Hepatocyte (in vitro differentiated cells): ENCODE measurements around the gene CATSPERE. TPM values are rescaled to one million over a fixed set of nuclear protein-coding genes. Genes with fewer than 3 reads are reported as not detected.

Experiments
- DNase-seq: peaks from one replicate; pipeline ENCODE4 v3.0.0-alpha.2; 2016; ENCODE audit warnings: low spot score
- H2AFZ ChIP-seq: fragments of 200-600 bp; sonication (generic); 2 replicates; pipeline ENCODE4 v1.6.0; 2016; ENCODE audit warnings: antibody characterized with exemption, mild to moderate bottlenecking
- H3K27ac ChIP-seq: fragments of 200-600 bp; sonication (generic); 2 replicates; pipeline ENCODE4 v1.5.1; 2016; ENCODE audit warnings: mild to moderate bottlenecking
- H3K27me3 ChIP-seq: fragments of 200-600 bp; sonication (generic); 2 replicates; pipeline ENCODE4 v1.6.1; 2016
- H3K36me3 ChIP-seq: fragments of 200-600 bp; sonication (generic); replicated peaks from 2 replicates; pipeline ENCODE4 v1.5.1; 2016; ENCODE audit warnings: low read depth; ENCODE audit not compliant: insufficient read depth
- H3K4me1 ChIP-seq: fragments of 200-600 bp; sonication (generic); 2 replicates; pipeline ENCODE4 v1.5.1; 2016; ENCODE audit warnings: mild to moderate bottlenecking, moderate library complexity; ENCODE audit not compliant: insufficient read depth
- H3K4me2 ChIP-seq: fragments of 200-600 bp; sonication (generic); 2 replicates; pipeline ENCODE4 v1.6.0; 2016
- H3K4me3 ChIP-seq: fragments of 200-600 bp; sonication (generic); 2 replicates; pipeline ENCODE4 v1.5.1; 2016; ENCODE audit warnings: mild to moderate bottlenecking
- H3K79me2 ChIP-seq: fragments of 200-600 bp; sonication (generic); 2 replicates; pipeline ENCODE4 v1.6.0; 2017; ENCODE audit warnings: mild to moderate bottlenecking
- H3K9me2 ChIP-seq: fragments of 200-600 bp; sonication (generic); replicated peaks from 2 replicates; pipeline ENCODE4 v1.6.0; 2017; ENCODE audit warnings: mild to moderate bottlenecking; ENCODE audit not compliant: insufficient read depth
- H3K9me3 ChIP-seq: fragments of 200-600 bp; sonication (generic); 2 replicates; pipeline ENCODE4 v1.5.1; 2016; ENCODE audit warnings: low read depth, mild to moderate bottlenecking
- H4K20me1 ChIP-seq: fragments of 200-600 bp; sonication (generic); 2 replicates; pipeline ENCODE4 v1.6.0; 2016; ENCODE audit warnings: mild to moderate bottlenecking; ENCODE audit not compliant: insufficient read depth, poor library complexity, severe bottlenecking
- CTCF ChIP-seq: fragments of 200-600 bp; sonication (generic); IDR thresholded peaks from 2 replicates; pipeline ENCODE4 v1.5.1; 2016; ENCODE audit warnings: antibody characterized with exemption, mild to moderate bottlenecking; ENCODE audit not compliant: poor library complexity
- EZH2 ChIP-seq: fragments of 200-600 bp; sonication (generic); IDR thresholded peaks from 2 replicates; pipeline ENCODE4 v1.6.1; 2016; ENCODE audit warnings: antibody characterized with exemption, mild to moderate bottlenecking, borderline replicate concordance
- EZH2phosphoT487 ChIP-seq: fragments of 200-600 bp; sonication (generic); IDR thresholded peaks from one replicate; pipeline ENCODE4 v1.6.1; 2018; ENCODE audit warnings: antibody characterized with exemption, mild to moderate bottlenecking, low read depth, moderate library complexity; ENCODE audit not compliant: unreplicated experiment, severe bottlenecking
- WGBS: methylation state at CpG from one replicate; pipeline ENCODE4 v1.1.6; 2016; ENCODE audit warnings: low lambda C conversion rate; ENCODE audit errors: missing lambda C conversion rate; 5-methylcytosine and 5-hydroxymethylcytosine counted together
- polyA plus RNA-seq: library from polyadenylated mRNA; unstranded; fragments of >200 nt; fragmentation: Nextera tagmentation; extraction: Ambion mirVana; gene quantifications from 2 replicates; pipeline ENCODE4 v1.2.1, GENCODE V29; 2016
- total RNA-seq: library from RNA; depleted of rRNA; stranded (reverse); fragments of >200 nt; gene quantifications from 2 replicates; pipeline ENCODE4 v1.2.3, GENCODE V29; 2014

Gene CATSPERE
- total and polyA plus RNA-seq, 2 experiments from 2014 or later, result 1.0 to 2.3 TPM

- no peak overlapping the region for H3K4me3 ChIP-seq
- no peak overlapping the region for H3K27ac ChIP-seq
- 85% methylated on average over 5 of the region's 5 CpGs for WGBS
- DNase-seq, result no peak
- H3K4me2 ChIP-seq, result peak overlapping the region; percentile 21
- no peak for TF ChIP-seq EZH2phosphoT487
- TF ChIP-seq CTCF, result no peak
- TF ChIP-seq EZH2, result no peak
- peaks cover 32% of the 10 kb centered on the region for H3K4me1 ChIP-seq
- no peaks in the 10 kb centered on the region for H3K9me3 ChIP-seq
- H4K20me1 ChIP-seq, result peaks cover 7% of the 10 kb centered on the region
- H2AFZ ChIP-seq, result no peak overlapping the region
- H3K36me3 ChIP-seq, result no peaks in the 10 kb centered on the region
- H3K27me3 ChIP-seq, result no peaks in the 10 kb centered on the region
- peaks cover 71% of the 10 kb centered on the region for H3K79me2 ChIP-seq
- no peaks in the 10 kb centered on the region for H3K9me2 ChIP-seq
These were observed 12.6 kb upstream of the CATSPERE start for GRCh38 chr1:244448279-244449036.

- Histone ChIP-seq H3K9me3 (no peaks in the 10 kb centered on the region), H3K4me3 (peak overlapping the region; percentile 60), H3K4me2 (peak overlapping the region; percentile 89), H3K36me3 (no peaks in the 10 kb centered on the region), H3K27me3 (no peaks in the 10 kb centered on the region), H3K9me2 (no peaks in the 10 kb centered on the region), H3K4me1 (peaks cover 32% of the 10 kb centered on the region), H3K79me2 (peaks cover 58% of the 10 kb centered on the region), H2AFZ (no peak overlapping the region), H4K20me1 (peaks cover 3% of the 10 kb centered on the region), H3K27ac (peak overlapping the region; percentile 95)
- TF ChIP-seq CTCF (no peak), EZH2 (no peak), EZH2phosphoT487 (no peak)
- WGBS, result 72% methylated on average over 8 of the region's 8 CpGs
- no peak for DNase-seq
These were observed 11.1 kb upstream of the CATSPERE start for GRCh38 chr1:244449936-244450508.

GRCh38 chr1:244450597-244451538, 10.2 kb upstream of the CATSPERE start:
- Histone ChIP-seq H3K27me3 (no peaks in the 10 kb centered on the region), H4K20me1 (no peaks in the 10 kb centered on the region), H3K27ac (peak overlapping the region; percentile 95), H2AFZ (peak overlapping the region; percentile 88), H3K9me3 (no peaks in the 10 kb centered on the region), H3K4me2 (peak overlapping the region; percentile 89), H3K36me3 (no peaks in the 10 kb centered on the region), H3K4me1 (peaks cover 27% of the 10 kb centered on the region), H3K4me3 (peak overlapping the region; percentile 60), H3K79me2 (peaks cover 50% of the 10 kb centered on the region), H3K9me2 (no peaks in the 10 kb centered on the region)
- WGBS, result 2% methylated on average over 27 of the region's 41 CpGs
- TF ChIP-seq EZH2 (no peak), CTCF (no peak), EZH2phosphoT487 (no peak)
- peak; percentile 59 for DNase-seq
